Ammon's horn (tissue), 1 donor: Measurements from ENCODE around the gene CIART.
"Not testable (repeated sequence)": the region's sequence is repeated elsewhere in the genome, so short reads cannot be mapped to it uniquely, and the experiment has no call there.

Experiments used
- DNase-seq: peaks from one replicate; pipeline ENCODE4 v3.0.0-alpha.2; 2016; ENCODE audit warnings: low spot score

The CIART gene

GRCh38 chr1:150262388-150263320, 19.7 kb upstream of the CIART start:
- DNase-seq, result no peak

GRCh38 chr1:150263549-150263948, 18.8 kb upstream of the CIART start:
- DNase-seq, result no peak

- DNase-seq, result no peak
These were observed 14.5 kb upstream of the CIART start for GRCh38 chr1:150267896-150268295.

GRCh38 chr1:150268340-150268704, 14.0 kb upstream of the CIART start:
- no peak for DNase-seq

GRCh38 chr1:150268705-150269403, 13.5 kb upstream of the CIART start, which contains the start of gene APH1A:
APH1A (minus strand) TSS chr1:150269016; CDS start chr1:150268810, 206 bp downstream.
- peak; percentile 98 for DNase-seq

GRCh38 chr1:150269451-150269850, 12.9 kb upstream of the CIART start:
- no peak for DNase-seq

- DNase-seq, result no peak
These were observed 10.9 kb upstream of the CIART start for GRCh38 chr1:150271291-150271959.

GRCh38 chr1:150273311-150273710, 9.0 kb upstream of the CIART start:
- no peak for DNase-seq

- no peak for DNase-seq
These were observed 2.1 kb upstream of the CIART start for GRCh38 chr1:150280138-150280707.

GRCh38 chr1:150281221-150281757, 1.1 kb upstream of the CIART start:
- peak; percentile 80 for DNase-seq

GRCh38 chr1:150282558-150282958, 204 bp downstream of the CIART start:
- no peak for DNase-seq

GRCh38 chr1:150283260-150283659, 906 bp downstream of the CIART start:
- DNase-seq, result no peak

- DNase-seq, result no peak
These were observed 6.0 kb downstream of the CIART start for GRCh38 chr1:150288382-150288781.

- no peak for DNase-seq
These were observed 6.5 kb downstream of the CIART start for GRCh38 chr1:150288822-150289221.

GRCh38 chr1:150293433-150294253, 11.3 kb downstream of the CIART start, which contains the start of gene MRPS21:
MRPS21 (plus strand) TSS chr1:150293861; CDS start chr1:150294367, 506 bp downstream.
- DNase-seq, result peak; percentile 95

GRCh38 chr1:150295476-150295875, 13.1 kb downstream of the CIART start:
- no peak for DNase-seq

GRCh38 chr1:150299716-150300115, 17.4 kb downstream of the CIART start:
- DNase-seq, result no peak

- DNase-seq, result peak; percentile 84
These were observed 20.0 kb downstream of the CIART start for GRCh38 chr1:150302338-150302737.

- no peak for DNase-seq
These were observed 20.5 kb downstream of the CIART start for GRCh38 chr1:150302902-150303301.

GRCh38 chr1:150308585-150308984, 26.2 kb downstream of the CIART start:
- DNase-seq, result not testable (repeated sequence)
